ENCODE data around the gene RMND1. TPM values are rescaled to one million over a fixed set of nuclear protein-coding genes. Genes with fewer than 3 reads are reported as not detected.

The RMND1 gene
- polyA plus RNA-seq, 4 donors = 19.7 to 60.7 (median 38.1) TPM

DNA sequence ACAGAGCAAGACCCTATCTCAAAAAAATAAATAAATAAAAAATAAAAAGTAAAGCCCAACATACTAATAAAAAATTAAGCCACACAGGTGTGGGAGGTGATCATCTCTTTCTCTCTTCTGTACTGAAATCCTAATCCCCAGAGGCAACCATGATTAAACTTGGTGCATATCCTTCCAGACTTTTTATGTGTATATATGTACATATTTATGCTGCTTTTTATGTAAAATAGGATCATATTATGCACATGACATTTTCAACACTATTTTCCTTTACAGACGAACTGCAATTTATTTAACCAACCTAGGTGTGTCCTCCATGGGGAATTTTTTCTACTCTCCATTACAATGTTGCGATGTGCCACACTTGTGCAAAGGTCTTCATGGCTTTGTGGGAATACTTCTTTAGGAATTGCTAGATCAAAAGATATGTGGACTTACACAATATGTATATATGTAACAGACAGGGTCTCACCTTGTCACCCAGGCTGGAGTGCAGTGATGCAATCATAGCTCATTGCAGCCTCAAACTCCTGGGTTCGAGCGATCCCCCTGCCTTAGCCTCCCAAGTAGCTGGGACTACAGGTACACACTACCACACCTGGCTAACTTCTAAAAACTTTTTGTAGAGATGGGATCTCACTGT lies 23.7 kb downstream of the RMND1 start:
- DNase-seq (ENCODE audit: low read depth in 4 of 4, low spot score in 3 of 4) = no peak

DNA sequence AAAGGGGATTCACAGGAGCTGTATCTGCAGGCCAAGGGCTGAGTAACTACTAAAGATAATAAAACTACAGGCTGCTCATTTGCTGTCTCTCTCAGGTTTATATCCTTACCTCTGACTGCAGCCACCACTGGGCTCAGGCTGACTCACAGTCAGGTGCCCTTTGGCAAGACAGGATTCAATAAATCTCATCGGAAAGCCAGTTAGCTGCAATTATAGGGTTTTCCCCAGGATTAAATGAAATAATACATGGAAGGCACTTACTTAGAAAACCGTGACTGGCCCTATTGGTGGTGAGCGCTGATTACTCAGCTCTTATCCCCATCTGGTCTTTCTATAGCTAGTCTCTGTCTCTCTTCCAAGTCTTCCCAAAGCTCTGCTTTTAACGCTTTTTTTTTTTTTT lies 26.4 kb downstream of the RMND1 start:
- DNase-seq (ENCODE audit: low read depth in 4 of 4, low spot score in 3 of 4) = no peak

DNA sequence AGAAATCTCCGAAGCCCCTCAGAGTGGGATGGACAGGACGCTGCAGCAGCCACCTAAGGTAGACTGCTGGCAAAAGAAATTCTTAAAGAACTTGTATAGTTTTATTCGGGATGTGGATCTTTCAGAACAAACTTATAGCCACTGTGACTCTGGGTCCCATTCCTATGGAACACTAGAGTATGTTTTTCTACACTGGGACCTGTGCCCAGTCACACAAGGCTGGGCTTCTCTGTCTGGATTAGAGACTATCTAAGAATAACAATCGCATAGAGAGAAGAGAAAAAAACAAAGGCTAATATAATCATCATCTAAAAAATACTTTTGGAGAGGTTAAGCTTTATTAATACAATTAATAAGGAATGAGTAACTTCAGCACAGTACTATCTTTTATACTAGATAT lies 28.9 kb downstream of the RMND1 start:
- DNase-seq (ENCODE audit: low read depth in 4 of 4, low spot score in 3 of 4) = no peak

DNA sequence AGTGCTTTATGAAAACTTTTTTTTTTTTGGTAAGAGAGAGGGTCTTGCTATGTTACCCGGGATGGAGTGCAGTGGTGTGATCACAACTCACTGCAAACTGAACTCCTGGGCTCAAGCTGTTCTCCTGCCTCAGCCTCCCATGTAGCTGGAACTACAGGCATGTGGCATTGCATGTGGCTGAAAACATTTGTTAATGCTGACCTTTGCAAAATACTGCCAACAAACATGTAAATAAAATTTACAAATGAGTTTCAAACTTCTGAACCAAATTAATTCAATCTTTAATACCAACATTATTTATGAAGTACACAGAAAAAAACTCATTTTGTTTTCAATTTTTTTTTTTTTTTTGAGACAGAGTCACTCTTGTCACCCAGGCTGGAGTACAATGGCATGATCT lies 34.4 kb downstream of the RMND1 start:
- no peak for DNase-seq (ENCODE audit: low read depth in 4 of 4, low spot score in 3 of 4)

DNA sequence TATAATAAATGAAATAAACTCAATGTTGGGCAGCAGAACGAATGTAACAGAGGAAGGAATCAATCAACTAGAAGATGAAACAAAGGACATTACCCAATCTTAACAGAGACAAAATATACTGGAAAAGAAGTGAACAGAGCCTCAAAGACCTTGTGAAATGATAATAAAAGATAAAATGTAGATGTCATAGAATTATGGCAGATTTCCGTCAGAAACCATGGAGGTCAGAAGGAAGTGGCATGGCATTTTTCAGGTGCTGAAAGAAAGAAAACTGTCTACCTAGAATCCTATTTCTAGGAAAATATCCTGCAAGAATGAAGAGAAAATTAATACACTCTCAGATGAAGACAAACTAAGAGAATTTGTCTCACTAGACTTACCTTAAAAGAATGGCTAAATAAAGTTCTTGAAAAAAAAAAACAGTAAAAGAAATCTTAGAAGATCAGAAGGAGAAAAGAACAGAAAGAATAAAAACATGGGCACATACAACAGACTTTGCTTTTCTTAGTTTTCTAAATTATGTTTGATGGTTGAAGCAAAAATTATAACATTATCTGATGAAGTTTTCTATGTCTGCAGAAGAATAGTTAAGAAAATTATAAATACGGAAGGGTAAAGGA lies 37.2 kb downstream of the RMND1 start:
- DNase-seq (ENCODE audit: low read depth in 4 of 4, low spot score in 3 of 4) = no peak

DNA sequence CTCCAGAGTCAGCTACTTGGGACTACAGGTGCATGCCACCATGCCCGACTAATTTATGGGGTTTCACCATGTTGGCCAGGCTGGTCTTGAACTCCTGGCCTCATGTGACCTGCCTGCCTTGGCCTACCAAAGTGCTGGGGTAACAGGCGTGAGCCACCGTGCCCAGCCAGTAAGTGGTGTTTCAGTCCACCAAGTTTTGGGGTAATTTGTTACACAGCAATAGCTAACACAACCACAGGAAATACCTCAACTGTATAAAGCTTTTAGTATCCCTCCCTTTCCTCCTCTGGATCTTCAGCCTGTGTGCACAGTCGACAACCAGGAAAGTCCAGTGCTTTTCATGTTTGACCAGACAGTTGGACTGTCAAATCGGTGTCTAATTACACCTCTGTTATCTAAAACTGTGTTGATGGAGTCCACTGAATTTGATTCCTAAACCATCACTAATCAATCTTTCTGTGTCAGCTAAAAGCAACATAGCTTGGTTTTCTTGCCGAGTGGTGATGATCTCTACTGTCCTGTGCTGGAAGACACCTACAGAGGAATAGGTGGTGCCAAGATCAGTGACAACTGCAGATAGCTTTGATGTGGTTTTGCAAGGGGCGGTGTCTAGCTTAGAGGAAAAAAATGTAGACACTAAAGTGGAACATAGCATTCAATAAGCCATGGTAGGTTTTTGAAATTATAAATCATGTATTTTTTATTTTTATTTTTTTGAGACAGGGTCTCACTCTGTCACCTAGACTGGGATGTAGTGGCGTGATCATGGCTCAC lies 38.4 kb downstream of the RMND1 start:
- DNase-seq (ENCODE audit: low read depth in 4 of 4, low spot score in 3 of 4) = no peak

DNA sequence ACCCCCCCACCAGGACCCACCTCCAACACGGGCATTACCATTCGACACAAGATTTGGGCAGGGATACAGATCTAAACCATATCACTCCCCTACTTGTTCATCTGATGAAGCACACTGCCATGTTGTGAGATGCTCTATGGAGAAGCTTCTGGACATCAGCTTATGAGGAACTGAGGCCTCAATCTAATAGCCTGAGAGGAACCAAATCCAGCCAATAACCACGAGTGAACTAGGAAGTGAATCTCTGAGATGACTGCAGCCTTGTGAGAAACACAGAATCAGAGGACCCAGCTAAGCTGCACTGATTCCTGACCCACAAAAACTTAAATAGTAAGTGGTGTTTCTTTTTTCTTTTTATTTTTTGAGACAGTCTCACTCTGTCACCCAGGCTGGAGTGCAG lies 39.0 kb downstream of the RMND1 start:
- DNase-seq (ENCODE audit: low read depth in 4 of 4, low spot score in 3 of 4) = no peak

DNA sequence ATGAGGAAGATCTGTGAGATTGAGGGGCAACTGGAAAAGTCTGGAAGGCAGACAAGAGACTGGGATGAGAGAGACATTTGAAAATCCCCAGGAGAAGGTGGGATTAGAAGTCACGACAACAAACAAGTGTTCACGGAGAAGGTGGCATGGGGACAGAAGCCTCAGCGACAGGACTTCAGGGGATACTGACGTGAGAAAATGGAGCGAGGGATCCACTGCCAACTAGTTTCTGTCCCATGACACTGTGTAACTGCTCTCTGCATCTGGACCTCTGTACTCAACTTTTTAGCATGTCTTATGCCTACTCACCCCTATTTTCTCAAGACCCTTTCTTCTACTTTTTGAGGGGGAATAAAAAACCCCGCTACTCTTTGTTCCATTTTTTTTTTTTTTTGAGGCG lies 42.2 kb downstream of the RMND1 start:
- no peak for DNase-seq (ENCODE audit: low read depth in 4 of 4, low spot score in 3 of 4)

DNA sequence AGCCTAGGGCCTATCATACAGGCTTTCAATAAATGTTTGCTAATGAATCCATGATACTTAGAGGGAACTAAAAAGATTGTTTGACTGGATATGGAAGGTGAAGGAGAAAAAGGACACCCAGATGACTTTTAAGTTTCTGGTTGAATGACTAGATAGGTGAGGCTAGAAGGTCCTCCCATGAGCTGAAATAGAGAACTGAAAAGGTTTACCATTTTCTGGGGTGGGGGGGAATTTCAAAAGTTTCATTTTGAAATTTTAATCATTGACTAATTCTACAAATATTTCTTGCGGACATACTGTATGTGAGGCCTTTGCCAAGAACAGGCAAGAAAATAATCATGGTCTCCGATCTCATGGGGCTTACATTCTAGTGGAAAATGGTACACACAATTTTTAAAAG lies 42.7 kb downstream of the RMND1 start:
- DNase-seq (ENCODE audit: low read depth in 4 of 4, low spot score in 3 of 4) = no peak

DNA sequence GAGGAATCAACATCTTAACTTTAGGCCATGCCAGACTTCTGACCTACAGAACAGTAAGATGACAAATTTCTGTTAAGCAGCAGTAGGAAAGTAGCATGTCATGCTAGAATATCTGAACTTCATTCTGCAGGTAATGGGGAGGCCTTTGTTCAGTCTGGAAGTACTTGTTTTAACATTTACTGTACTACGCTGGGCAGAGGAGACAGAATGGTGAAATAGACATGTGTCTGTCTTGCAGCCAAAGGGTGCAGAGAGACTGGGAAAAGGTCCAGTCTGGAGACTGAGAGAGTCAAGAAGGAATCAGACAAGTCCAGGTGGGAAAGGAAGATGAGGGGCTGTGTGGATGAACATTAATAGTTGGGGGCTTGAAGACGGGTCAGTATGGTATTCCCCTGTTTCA lies 43.1 kb downstream of the RMND1 start:
- DNase-seq (ENCODE audit: low read depth in 4 of 4, low spot score in 3 of 4) = no peak

DNA sequence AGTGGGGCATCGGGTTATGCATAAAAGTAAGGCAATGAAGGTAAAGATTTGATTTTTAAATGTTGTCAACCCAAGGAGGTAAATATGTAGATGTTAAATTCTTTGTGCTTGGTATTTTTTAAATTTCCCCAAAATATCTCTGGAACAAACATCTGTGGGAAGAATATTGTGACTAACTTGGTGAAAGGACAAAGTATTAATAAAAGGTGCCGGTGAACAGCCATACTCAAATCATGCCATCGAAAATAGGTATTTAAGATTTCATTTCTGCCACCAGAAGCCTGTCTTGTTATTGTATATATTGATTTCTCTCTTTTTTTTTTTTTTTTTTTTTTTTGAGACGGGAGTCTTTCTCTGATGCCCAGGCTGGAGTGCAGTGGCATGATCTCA lies 48.0 kb downstream of the RMND1 start:
- DNase-seq (ENCODE audit: low read depth in 4 of 4, low spot score in 3 of 4) = no peak

DNA sequence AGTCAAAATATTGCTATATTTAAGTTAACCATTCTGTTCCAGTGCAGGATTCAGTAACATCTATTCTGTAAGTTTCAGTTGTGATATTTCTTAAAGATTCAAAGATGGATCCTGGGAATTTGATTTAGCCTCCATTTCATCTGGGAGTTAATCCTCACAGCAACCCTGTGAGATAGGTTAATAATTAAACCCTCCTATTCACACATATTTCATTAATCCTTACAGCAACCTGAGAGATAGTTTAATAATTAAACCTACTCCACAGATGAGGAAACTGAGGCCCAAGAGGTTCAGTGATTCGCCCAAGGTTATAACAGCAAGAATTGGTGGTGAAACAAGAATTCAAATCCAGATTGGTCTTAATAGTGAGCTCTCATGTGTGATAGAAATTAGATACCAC lies 49.7 kb downstream of the RMND1 start:
- DNase-seq (ENCODE audit: low read depth in 4 of 4, low spot score in 3 of 4) = no peak

DNA sequence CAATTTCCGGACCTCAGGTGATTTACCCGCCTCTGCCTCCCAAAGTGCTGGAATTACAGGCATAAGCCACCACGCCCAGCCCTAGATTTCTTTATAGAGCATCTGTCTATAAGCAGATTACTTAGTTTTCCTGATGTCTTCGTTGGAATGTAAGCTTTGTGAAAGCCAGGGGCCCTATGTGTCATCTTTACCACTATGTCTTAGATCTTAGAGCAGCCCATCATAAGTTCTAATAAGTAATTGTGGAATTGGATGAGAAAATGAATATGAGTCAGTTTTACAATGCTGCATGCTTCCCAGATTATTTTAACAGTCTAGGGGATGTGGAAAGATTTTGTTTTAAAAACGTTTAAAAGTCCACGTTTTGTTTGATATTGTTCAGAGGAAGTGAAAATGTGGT lies 51.5 kb downstream of the RMND1 start:
- no peak for DNase-seq (ENCODE audit: low read depth in 4 of 4, low spot score in 3 of 4)

DNA sequence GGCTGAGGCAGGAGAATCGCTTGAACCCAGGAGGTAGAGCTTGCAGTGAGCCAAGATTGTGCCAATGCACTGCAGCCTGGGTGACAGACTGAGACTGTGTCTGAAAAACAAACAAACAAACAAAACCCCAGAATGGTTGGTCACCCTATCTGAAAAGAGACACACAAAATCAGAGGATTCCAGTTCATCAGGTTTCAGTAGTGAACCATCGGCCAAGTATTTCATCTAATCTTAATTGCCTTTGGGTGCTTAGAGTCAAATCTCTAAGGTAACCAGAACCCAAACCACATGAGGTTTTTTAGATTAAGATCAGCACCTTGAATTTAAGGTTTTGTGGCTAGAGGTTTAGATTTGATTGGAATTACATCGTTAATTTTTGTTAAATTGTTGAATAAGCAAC lies 52.2 kb downstream of the RMND1 start:
- DNase-seq (ENCODE audit: low read depth in 4 of 4, low spot score in 3 of 4) = no peak

DNA sequence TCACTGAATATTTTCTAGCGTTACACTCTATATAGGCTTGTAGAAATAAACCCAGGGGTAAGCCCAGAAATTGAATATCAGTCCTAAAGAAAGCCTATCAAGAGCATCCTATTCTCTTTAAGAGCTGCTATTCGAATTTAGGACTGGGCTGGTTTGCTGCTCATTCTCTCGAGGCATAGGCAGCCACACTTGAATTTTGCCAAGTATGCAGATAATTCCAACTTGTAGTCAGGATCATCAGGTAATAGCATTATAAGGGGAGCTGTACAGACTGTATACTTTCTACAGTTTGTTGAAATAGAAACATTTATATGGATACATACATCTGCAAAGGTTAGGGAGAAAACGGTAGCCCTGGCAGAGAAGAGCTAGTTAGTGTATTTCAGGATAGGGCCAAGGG lies 58.5 kb downstream of the RMND1 start:
- no peak for DNase-seq (ENCODE audit: low read depth in 4 of 4, low spot score in 3 of 4)

DNA sequence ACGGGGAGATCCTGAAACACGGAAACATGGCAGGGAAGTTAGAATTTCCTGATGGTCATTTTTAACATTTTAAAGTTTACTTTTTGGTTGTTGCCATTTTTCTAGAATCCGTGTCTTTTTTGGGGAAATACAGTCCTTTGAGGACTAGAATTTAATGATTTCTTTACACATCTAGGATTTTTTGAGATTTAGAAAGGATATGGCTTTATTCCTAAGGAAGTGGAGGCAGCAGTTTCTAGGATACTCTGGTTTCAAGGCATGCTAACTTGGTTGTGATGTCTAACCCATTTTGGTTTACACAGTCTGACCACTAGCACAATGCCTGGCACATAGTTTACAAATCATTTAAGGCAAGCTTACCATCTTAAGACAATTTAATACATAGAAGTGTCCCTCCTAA lies 59.5 kb downstream of the RMND1 start:
- DNase-seq (ENCODE audit: low read depth in 4 of 4, low spot score in 3 of 4) = no peak

DNA sequence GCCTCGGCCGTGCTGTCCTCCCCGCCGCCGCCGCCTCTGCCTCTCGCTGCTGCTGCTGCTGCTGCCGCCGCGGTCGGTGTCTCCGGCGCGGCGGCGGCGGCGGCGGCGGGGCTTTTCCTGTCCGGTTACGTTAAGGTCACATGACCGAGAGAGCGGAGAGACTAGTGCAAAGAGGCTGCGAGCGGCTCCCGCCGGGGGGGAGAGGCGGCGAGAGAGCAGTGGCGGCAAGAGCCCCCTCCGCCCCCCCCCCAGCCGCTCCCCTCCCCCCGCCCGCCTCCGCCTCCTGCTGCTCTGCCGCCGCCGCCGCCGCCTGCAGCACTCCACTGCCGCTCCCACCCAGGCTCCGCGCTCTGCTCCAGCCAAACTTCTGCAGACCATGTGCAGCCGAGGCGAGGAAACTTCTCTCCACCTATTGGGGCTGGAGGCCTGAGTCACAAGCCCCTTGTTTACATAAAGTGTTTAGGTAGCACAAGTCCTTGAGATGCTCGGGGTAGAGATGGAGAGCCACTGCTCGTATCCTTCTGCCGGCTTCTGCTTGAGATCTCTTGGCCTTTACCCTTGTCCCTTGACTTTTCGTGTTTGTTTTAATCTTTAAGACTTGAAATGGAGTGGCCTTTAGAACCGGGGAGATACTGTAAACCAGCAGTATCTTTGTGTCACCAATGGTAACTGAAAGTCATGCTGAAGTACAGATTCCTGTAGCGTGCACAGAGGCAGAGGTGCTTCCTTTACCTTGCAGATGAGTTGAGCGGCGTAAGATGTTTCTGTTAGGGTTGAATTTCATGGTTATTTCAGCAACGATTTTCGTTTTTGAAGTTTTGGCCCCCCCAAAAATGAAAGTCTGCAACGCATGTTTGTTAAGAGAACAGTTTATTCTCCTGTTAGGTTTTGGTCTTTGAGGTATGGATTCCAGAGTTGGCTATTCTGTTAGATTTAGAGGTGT lies 60.2 kb downstream of the RMND1 start, which contains the start of gene ZBTB2:
Gene ZBTB2 (minus strand): TSS at position 89 of the 943 bp plus-strand sequence. CDS start 17,922 bp downstream, outside the sequence.
- DNase-seq (ENCODE audit: low read depth in 4 of 4, low spot score in 3 of 4) = peak; percentile 19 to 40 (median 29)

DNA sequence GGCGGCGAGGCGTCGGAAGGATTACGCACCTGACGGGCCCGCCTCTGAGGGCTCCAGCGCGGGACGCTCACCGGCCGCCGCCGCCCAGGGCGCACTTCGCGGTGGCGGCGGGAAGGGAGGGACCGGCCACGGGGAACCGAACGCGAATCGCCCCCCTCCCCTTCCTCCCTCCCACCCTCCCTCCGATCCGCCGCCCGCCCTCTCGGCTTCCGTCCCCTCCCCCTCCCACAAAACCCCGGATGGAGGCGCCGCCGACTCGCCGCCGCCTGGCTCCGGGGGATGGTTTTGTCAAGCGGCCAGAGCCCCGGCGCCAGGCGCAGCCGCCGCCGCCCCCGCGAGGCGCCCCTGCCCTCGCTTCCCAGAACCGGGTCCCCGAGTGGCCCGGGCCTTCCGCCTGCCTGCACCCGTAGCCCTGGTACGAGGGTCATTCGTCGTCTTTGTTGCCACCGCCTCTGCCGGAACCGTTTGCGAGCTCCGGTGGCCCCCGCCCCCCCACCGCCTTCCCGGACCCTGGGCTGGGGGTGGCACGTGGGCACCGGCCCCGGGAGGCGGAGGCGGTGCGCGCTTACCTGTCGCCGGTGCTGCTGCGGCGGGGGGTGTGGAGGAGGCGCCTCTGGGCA lies 61.0 kb downstream of the RMND1 start:
- DNase-seq (ENCODE audit: low read depth in 4 of 4, low spot score in 3 of 4) = peak; percentile 46 to 64 (median 53)

DNA sequence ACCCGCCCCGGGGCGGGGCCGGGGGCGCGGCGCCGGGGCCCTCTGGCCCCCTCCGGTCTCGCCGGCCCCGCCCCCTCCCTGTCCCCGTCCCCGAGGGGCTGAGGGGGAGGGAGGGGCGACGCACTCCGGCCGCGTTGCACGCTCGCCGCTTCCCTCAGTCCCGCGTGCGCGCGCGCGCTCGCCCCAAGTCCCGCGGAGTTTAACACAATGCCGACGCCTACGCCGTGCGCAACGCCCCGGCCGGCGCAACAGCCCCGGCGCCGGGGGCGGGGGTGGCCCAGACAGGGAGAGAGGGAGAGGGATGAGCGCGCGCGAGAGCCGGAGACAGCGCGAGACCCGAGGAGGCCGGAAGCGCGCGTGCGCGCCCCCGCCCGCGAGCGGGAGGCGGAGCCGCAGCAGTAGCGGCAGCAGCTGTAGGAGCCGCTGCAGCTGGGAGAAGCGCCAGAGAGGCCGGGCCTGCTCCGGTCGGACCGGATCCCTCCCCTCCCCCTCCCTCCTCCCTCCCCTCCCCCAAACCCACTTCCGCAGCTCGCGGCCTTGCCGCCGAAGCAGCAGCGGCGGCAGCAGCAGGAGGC lies 61.6 kb downstream of the RMND1 start:
- peak; percentile 98 to 99 (median 98) for DNase-seq (ENCODE audit: low read depth in 4 of 4, low spot score in 3 of 4)

All from left renal pelvis (tissue), 4 donors.